Prostate gland (tissue), 2 donors: ENCODE measurements around the gene MYD88.

Experiments
- POLR2A ChIP-seq: fragments of 450-650 bp; IDR thresholded peaks from one replicate; pipeline ENCODE4 v1.6.1; 2016; ENCODE audit warnings: antibody characterized with exemption, mild to moderate bottlenecking
- POLR2AphosphoS5 ChIP-seq: sonication (generic); formaldehyde crosslinking; IDR thresholded peaks from one replicate; pipeline ENCODE4 v1.6.1; 2017; ENCODE audit warnings: antibody characterized with exemption
- TF ChIP-seq, protein P1 (sequence below), 4 experiments: fragments of 200-600 bp in 2 of 4; fragments of 450-650 bp in 2 of 4; sonication (generic) in 2 of 4; IDR thresholded peaks; 1 replicate in 3 of 4; 2 replicates in 1 of 4; pipeline ENCODE4 v1.5.1; 2016 to 2019; ENCODE audit warnings: antibody characterized with exemption in 4 of 4, mild to moderate bottlenecking in 2 of 4, moderate library complexity in 2 of 4

DNA sequence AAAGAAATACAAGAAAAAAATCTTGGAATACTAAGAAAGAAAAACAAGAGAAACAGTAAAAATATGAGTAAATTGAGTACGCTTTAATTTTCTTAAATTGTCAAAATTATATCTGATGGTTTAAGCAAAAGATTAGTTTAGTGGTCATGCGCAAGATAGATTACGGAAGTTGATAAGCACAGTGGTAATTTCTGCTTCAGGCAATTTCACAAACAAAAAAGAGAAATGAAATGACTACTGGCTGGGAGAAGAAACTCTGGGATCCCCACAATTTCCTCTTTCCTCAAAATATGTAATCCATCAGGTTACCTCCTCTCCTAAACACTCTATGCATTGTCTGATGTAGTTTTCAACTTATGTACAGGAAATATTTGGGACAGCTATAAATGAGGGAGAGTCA lies 9.0 kb downstream of the MYD88 start:
- TF ChIP-seq POLR2AphosphoS5 (no peak), POLR2A (no peak)
- TF ChIP-seq, protein P1, sequence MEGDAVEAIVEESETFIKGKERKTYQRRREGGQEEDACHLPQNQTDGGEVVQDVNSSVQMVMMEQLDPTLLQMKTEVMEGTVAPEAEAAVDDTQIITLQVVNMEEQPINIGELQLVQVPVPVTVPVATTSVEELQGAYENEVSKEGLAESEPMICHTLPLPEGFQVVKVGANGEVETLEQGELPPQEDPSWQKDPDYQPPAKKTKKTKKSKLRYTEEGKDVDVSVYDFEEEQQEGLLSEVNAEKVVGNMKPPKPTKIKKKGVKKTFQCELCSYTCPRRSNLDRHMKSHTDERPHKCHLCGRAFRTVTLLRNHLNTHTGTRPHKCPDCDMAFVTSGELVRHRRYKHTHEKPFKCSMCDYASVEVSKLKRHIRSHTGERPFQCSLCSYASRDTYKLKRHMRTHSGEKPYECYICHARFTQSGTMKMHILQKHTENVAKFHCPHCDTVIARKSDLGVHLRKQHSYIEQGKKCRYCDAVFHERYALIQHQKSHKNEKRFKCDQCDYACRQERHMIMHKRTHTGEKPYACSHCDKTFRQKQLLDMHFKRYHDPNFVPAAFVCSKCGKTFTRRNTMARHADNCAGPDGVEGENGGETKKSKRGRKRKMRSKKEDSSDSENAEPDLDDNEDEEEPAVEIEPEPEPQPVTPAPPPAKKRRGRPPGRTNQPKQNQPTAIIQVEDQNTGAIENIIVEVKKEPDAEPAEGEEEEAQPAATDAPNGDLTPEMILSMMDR (IDR thresholded peaks at IDR 0.05), result no peak
